Pulmonary artery endothelial cell (primary cell): ENCODE measurements around the gene ITGB3. TPM values are rescaled to one million over a fixed set of nuclear protein-coding genes. Genes with fewer than 3 reads are reported as not detected.
A peak's percentile ranks its signal among the peaks of the same experiment; 100 is the strongest.

ENCODE experiments used
- DNase-seq: peaks from one replicate; pipeline ENCODE4 v3.0.0-alpha.2; 2011; ENCODE audit warnings: low read depth, low spot score
- total RNA-seq: library from RNA; depleted of rRNA; stranded (reverse); fragments of >200 nt; gene quantifications from 2 replicates; pipeline ENCODE4 v1.2.3, GENCODE V29; 2014

The ITGB3 gene
- total RNA-seq, 1 donor from 2014 or later, result 104 TPM

- DNase-seq, result no peak
Measured at GRCh38 chr17:47295874-47296255, 42.2 kb downstream of the ITGB3 start.

GRCh38 chr17:47297661-47298400 is 44.2 kb downstream of the ITGB3 start:
- no peak for DNase-seq

GRCh38 chr17:47298712-47299111 is 45.1 kb downstream of the ITGB3 start:
- no peak for DNase-seq

- no peak for DNase-seq
Measured at GRCh38 chr17:47299239-47299910, 45.7 kb downstream of the ITGB3 start.

GRCh38 chr17:47300718-47301117 is 47.1 kb downstream of the ITGB3 start:
- DNase-seq, result no peak

GRCh38 chr17:47301161-47301560 is 47.5 kb downstream of the ITGB3 start:
- no peak for DNase-seq

- no peak for DNase-seq
Measured at GRCh38 chr17:47301831-47302230, 48.2 kb downstream of the ITGB3 start.

GRCh38 chr17:47304186-47304585 is 50.6 kb downstream of the ITGB3 start:
- DNase-seq, result no peak

GRCh38 chr17:47305302-47305923 is 51.8 kb downstream of the ITGB3 start:
- peak; percentile 94 for DNase-seq

GRCh38 chr17:47310186-47310733 is 56.6 kb downstream of the ITGB3 start:
- DNase-seq, result no peak

- DNase-seq, result no peak
Measured at GRCh38 chr17:47311420-47311819, 57.8 kb downstream of the ITGB3 start.

- no peak for DNase-seq
Measured at GRCh38 chr17:47315451-47316266, 62.0 kb downstream of the ITGB3 start.

- DNase-seq, result no peak
Measured at GRCh38 chr17:47316311-47316710, 62.7 kb downstream of the ITGB3 start.

- no peak for DNase-seq
Measured at GRCh38 chr17:47317119-47317518, 63.5 kb downstream of the ITGB3 start.

- DNase-seq, result no peak
Measured at GRCh38 chr17:47318197-47318918, 64.7 kb downstream of the ITGB3 start.

GRCh38 chr17:47320879-47321502 is 67.4 kb downstream of the ITGB3 start:
- no peak for DNase-seq

GRCh38 chr17:47323382-47324223 is 70.0 kb downstream of the ITGB3 start, which contains the start of gene EFCAB13:
Gene EFCAB13 (plus strand): TSS chr17:47323955. CDS start chr17:47328354, 4,399 bp downstream.
- no peak for DNase-seq

- DNase-seq, result no peak
Measured at GRCh38 chr17:47324224-47325020, 70.8 kb downstream of the ITGB3 start.
